Activated naive CD4-positive, alpha-beta T cell treated with Interleukin-2 at 50 U/mL for 16 hours (primary cell): ENCODE data around the gene NEK4.
"Not testable (repeated sequence)": the region's sequence is repeated elsewhere in the genome, so short reads cannot be mapped to it uniquely, and the experiment has no call there.

Experiments
- DNase-seq: peaks from one replicate; pipeline ENCODE4 v3.0.0-alpha.2; 2020

NEK4 gene

DNA sequence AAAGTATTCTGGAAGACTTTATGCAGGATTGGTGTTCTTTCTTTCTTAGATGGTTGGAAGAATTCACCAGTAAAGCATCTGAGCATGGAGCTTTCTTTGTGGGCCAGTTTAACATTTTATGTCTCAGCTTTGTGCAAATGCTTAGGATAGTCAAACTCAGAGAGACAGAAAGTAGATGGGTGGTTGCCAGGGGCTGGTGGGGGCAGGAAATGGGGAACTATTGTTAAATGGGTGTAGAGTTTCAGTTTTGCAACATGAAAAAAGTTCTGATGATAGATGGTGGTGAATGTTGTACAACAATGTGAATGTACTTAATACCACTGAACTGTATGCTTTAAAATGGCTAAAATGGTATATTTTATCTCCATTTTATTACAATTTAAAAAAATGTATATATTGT, 40.1 kb downstream of the NEK4 start:
- no peak for DNase-seq

DNA sequence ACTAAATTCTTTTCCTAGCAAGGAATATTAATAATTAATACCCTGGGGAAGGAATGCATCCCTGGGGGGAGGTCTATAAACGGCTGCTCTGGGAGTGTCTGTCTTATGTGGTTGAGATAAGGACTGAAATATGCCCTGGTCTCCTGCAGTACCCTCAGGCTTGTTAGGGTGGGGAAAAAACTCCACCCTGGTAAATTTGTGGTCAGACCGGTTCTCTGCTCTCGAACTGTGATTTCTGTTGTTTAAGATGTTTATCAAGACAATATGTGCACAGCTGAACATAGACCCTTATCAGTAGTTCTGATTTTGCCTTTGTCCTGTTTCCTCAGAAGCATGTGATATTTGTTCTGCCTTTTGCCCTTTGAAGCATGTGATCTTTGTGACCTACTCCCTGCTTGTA, 42.0 kb downstream of the NEK4 start:
- not testable (repeated sequence) for DNase-seq

GRCh38 chr3:52724511-52724910, 46.2 kb downstream of the NEK4 start:
- DNase-seq = no peak

DNA sequence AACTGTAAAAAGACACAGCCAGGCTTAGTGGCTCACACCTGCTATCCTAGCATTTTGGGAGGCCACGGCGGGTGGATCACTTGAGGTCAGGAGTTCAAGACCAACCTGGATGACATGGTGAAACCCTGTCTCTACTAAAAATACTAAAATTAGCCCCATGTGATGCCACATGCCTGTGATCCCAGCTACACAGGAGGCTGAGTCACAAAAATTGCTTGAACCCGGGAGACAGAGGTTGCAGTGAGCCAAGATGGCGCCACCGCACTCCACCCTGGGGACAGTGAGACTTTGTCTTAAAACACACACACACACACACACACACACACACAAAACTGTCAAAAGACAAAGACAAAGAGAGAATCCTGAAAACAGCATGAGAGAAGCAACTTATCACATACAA, 46.8 kb downstream of the NEK4 start:
- no peak for DNase-seq

DNA sequence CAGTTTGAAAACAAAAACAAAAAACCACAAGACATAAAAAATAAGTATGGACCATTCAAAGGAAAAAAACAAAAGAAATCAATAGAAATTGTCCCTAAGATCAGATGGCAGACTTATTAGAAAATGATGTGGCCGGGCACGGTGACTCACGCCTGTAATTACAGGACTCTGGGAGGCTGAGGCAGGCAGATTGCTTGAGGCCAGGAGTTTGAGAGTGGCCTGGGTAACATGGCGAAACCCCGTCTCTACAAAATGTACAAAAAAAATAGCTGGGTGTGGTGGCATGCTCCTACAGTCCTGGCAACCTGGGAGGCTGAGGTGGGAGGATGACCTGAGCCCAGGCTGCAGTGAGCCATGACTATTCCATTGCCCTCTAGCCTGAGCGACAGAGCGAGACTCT, 48.2 kb downstream of the NEK4 start:
- DNase-seq = no peak

GRCh38 chr3:52721730-52722008, 49.1 kb downstream of the NEK4 start:
- no peak for DNase-seq

GRCh38 chr3:52721002-52721729, 49.6 kb downstream of the NEK4 start:
- no peak for DNase-seq

GRCh38 chr3:52719618-52720017, 51.1 kb downstream of the NEK4 start:
- DNase-seq = no peak

DNA sequence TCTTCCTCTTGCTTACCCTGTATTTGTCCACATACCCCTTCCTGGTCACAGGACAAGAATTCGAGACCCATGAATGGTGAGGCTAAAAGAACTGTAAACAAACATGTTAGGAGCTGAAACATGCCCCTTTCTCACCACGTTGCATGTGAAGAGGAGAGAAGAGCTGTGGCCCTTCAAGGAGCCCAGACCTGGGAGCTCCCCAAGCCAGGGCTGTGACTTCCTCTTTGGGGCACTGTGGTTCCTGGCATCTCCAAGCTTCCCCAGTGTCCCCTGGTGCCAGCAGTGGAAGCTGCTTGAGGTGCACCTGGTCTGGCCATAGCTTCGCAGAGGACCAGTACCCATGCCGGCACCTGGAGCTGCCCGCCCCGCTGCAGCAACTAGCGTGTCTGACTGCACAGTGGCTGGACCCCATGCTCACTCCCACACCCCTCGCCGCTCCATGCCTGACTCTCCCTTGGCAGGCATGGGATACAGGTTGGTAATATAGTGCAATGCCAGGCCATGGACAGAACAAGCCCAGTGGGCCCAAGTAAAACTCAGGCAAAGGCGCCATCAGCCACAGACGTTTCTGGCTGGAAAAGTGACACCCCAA, 54.9 kb downstream of the NEK4 start:
- no peak for DNase-seq

GRCh38 chr3:52714335-52715302, 56.1 kb downstream of the NEK4 start:
- no peak for DNase-seq

- no peak for DNase-seq
Observed at GRCh38 chr3:52712291-52713212, 58.2 kb downstream of the NEK4 start.

GRCh38 chr3:52710512-52710911, 60.2 kb downstream of the NEK4 start:
- DNase-seq = no peak

DNA sequence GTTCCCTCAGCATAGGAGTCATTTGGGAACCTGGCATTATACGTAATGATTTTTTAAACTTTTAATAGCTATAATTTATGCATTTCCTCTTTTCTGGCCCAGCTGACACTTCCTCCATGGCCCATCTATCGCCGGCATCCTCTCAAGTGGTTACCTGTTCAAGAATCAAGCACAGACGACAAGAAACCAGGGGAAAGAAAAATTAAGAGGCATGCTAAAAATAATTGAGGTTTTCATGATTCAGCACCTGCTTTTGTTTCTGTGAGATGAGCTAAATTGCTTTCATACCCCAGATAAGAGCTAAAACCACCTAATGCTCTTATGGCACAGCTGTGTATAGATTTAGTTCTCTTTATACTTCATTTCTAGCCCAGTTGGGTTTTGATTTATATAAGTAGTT, 63.2 kb downstream of the NEK4 start:
- no peak for DNase-seq

DNA sequence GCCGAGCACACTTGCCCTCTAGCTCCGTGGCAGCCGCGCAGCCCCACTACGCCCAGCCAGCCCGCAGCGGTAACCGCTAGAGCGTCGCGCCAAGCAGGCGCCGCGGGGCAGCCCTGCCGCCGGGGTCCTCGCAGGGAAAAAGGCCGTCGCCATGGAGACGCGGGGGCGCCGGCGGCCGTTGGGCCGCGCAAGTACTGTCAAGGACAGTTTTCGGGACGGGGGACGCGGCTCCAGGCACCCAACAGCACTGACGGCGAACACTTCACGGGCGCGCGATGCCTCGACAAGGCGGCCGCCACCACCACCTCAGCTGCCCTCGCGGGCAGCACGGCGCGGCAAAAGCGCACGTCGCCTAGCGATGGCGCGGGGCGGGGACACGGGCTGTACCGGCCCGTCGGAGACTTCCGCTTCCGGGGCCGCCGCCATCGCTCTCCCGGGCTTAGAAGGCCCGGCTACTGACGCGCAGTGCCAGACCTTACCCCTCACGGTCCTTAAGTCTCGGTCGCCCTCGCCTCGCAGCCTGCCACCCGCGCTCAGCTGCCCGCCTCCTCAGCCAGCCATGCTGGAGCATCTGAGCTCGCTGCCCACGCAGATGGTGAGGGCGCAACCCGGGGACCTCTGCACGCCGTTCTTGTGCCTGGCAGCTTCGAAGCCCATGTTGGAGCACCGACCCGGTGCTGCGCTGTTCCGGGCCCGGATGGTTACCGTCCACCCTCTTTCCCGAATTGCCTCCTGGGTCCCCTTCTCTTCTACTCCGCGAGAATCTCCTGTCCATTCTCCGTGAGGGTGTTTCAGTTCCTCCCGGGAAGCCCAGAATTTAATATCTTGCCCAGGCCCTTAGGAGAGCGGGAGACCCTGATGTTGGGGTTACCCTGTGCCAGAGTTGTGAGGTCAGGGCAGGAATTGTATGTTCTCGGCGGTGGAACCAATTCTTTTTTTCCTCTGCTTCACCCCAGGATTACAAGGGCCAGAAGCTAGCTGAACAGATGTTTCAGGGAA, 64.8 kb downstream of the NEK4 start, which contains the start of the genes GLT8D1 and SPCS1:
Gene GLT8D1, minus strand, starts transcription at position 104 of the 999 bp plus-strand sequence. CDS start 5,331 bp downstream, outside the sequence.
Gene SPCS1, plus strand, starts transcription at position 419 of the 999 bp plus-strand sequence. Its CDS starts 141 bp downstream, at position 560.
- DNase-seq = peak; percentile 87

- no peak for DNase-seq
Observed at GRCh38 chr3:52705438-52705687, 65.4 kb downstream of the NEK4 start.

GRCh38 chr3:52704611-52705437, 65.9 kb downstream of the NEK4 start:
- peak; percentile 15 for DNase-seq

GRCh38 chr3:52703341-52703740, 67.4 kb downstream of the NEK4 start:
- DNase-seq = no peak

DNA sequence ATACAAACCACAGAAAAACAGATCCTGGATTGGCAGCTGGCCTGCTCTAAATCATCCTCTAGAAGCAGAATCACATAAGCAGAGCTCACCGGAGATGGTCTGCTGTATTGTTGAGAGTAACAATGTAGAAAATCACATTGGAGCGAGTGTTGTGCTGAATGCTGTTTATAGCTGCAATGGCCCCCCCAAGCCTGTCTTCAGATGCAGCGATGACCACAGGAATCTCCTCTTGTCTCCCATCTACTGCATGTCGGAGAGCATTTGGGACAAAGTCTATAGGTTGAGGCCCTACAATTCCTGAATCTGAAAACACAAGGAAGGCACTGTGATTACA, 73.1 kb downstream of the NEK4 start:
- DNase-seq = no peak

GRCh38 chr3:52696830-52697631, 73.7 kb downstream of the NEK4 start:
- DNase-seq = no peak
